ENCODE data around the gene KIF13A.

- TF ChIP-seq CTCF (IDR thresholded peaks at IDR 0.05; ENCODE audit: low read depth, low read length), result no peak
- no peak for TF ChIP-seq EZH2phosphoT487 (IDR thresholded peaks at IDR 0.05; ENCODE audit: low read depth)
These were observed 3.7 kb downstream of the KIF13A start for GRCh38 chr6:17983730-17984129.
